HG02981 (cell line): ENCODE results near the gene SLIT1.

Experiments
- ATAC-seq: cut with Tn5 transposase; IDR thresholded peaks from one replicate; pipeline ENCODE4 v1.9.1; 2021; ENCODE audit warnings: mild to moderate bottlenecking, moderate library complexity; ENCODE audit not compliant: unreplicated experiment

Gene SLIT1

DNA sequence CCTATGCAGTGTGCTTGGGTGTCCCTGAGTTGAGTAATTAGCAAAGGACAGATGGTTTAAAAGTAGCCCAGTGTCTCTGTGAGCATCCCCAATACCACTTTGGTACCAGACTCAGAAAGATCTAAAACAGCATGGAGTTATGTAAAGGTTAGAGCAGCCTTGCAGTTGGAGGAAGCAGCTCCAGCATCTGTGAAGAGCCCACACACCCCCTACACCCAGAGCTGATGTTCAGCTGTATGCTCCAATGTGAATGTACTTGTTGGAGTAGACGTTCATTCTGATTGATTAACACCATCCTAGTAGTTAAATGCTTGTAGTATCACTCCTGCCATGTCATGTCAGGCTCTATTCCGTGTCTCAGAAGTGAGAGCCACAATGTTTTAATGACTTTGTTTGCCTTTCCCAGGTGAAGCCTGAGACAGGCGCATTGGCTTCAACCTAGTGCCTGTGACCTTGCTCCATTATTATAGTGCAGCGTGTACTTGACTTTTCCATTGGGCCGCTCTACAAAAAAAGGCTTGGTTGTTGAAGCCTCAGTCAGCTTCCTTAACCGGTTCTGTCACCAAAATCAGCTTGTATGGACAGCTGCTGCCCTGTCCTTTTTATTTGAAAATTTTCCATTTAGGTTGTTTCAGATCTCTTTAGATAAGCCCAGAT is 199.4 kb downstream of the SLIT1 start:
- ATAC-seq = no peak

DNA sequence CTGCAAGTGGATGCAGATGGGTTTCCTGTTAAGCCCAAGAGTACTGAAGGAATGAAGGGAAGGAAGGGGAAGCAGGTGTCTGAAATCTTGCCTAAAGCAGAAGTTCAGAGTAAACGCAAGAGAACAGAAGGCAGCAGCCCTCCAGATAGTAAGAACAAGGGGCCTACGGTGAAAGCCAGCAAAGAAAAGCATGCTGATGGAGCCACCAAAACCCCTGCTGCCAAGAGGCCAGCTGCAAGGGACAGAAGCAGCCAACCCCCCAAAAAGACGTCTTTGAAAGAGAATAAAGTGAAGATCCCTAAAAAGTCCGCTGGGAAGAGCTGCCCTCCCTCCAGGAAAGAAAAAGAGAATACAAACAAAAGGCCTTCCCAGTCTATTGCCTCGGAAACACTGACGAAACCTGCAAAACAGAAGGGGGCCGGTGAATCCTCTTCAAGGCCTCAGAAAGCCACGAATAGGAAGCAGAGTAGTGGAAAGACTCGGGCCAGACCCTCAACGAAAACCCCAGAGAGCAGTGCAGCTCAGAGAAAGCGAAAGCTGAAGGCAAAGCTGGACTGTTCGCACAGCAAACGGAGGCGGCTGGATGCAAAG is 201.1 kb downstream of the SLIT1 start:
- peak; percentile 71 for ATAC-seq

DNA sequence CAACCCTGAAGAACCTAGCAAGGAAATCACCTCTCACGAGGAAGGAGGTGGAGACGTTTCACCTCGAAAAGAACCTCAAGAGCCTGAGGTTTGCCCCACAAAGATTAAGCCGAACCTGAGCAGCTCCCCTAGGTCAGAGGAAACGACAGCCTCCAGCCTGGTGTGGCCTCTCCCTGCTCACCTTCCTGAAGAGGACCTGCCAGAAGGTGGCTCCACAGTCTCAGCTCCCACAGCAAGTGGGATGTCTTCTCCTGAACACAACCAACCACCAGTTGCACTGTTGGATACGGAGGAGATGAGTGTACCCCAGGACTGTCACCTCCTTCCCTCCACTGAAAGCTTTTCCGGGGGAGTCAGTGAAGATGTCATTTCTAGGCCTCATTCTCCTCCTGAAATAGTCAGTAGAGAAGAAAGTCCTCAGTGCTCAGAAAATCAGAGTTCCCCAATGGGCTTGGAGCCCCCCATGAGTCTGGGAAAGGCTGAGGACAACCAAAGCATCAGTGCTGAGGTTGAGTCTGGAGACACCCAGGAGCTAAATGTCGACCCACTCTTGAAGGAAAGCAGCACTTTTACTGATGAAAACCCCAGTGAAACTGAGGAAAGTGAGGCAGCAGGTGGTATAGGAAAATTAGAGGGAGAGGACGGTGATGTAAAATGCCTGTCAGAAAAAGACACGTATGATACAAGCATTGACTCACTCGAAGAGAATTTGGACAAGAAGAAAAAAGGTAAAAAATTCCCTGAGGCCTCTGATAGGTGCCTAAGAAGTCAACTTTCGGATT is 203.4 kb downstream of the SLIT1 start:
- no peak for ATAC-seq

DNA sequence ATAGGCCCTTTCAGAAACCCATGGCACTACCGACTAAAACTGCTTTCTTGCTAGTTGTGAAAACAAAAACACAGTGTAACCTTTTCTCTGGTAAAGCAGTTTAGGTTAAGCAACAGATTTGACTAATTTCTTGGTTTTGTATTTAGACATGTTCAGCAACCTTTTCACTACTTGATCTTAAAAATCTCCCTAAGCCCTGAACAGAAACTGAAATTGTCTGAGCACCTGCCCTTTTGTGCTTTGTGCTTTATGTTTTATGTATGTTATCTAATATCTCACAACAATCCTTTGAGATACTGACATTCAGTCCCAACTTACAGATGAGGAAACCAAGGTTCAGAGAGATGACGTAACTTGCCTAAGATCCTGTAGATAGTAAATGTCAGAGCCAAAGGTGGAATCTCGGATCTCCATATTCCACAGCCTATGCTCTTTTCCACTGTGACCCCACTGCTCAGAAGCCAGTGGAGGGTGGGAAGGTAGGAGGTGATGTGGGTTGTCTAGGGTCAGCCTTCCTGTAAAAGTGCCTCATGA is 207.1 kb downstream of the SLIT1 start:
- peak; percentile 64 for ATAC-seq

DNA sequence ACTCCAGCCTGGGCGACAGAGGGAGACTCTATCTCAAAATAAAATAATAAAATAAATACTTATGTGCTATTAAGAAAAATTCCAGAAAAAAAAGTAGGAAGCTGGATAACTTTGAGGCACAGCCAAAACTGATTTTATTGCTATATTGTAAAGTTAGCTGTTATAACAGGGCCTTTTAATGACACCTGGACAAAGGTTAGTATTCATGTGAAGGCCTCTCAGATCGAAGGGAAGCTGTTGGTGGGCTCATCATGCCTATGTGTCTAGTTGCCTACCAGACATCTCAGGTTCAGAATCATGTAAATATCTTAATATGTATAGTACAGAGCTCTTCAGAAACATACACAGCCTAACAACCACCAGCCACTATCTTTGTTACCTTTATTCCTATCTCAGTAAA is 210.6 kb downstream of the SLIT1 start:
- ATAC-seq = no peak

DNA sequence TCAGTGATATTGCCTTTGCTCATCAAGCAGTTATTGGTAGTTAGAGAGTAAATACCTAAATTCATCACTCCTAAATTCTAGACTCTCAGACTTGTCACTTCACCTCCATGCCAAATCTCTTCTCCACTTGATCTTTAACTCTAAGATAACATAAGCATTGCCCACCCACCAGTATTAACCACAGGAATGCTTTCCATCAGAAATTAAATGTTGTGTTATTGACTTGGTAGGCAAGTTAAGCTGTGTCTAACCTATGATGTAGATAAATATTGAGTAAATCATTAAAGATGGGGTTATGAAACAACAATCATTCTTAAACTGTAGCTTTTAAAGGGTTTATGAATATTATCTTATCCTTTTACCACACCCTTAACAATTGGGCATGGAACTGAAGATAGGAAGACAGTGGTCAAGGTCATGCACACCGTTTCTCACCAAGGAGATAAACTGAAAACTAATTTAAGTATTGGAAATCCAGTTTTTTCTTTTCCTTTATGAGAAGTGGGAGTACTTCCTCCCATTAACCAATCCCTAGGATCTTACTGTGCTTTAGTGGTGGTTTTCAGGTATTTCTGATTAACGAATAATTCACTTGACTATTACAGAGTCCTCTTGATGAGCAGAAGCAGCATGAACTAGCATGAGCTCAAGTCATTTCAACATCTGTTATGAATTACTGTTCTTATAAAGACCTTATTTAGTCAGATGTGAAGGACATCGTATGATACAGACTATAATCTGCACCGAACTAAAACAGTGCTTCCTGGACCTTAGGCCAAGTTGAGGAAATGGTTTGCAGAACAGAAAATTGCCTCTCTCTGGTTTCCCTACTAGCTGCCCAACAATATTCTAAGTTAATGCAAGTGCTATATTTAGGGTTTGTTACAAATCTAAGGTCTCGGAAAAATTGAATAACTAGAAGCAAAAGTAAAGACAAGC is 211.7 kb downstream of the SLIT1 start:
- no peak for ATAC-seq

DNA sequence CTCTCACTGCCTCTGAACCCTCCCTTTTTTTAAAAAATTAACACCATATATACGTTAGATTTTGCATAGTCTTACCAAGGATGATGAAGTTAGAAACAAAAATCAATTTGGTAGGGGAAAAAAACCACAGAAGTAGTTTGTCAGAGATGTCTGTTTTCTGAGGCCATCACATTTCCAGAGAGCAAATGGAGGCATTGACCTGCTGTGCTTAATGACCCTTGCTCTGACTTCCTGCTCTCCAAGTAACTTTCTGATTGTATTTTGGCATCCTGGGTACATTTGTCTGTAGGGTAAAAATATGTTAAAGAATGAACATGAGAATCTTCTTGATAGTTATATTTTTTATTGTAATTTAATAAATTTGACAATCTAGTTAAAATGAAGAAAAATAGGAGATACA is 213.5 kb downstream of the SLIT1 start:
- no peak for ATAC-seq

DNA sequence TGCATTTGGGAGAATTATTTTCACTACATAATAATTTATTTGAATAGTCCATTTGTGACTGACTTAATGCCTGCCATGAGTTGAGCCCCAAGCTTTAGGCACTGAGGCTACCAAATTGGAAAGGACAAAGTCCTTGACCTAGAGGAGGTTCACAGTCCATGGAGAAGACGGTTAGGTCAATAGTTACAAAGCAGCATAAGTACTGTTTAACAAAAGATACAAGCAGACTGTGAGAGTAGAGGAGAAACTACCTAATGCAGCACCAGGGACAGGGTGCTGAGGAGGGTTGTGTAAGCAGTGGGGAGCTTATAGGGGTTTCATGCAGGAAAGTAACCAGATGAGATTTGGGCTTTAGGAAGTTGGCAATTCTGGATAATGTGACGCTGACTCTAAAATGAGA is 214.4 kb downstream of the SLIT1 start:
- ATAC-seq = no peak

DNA sequence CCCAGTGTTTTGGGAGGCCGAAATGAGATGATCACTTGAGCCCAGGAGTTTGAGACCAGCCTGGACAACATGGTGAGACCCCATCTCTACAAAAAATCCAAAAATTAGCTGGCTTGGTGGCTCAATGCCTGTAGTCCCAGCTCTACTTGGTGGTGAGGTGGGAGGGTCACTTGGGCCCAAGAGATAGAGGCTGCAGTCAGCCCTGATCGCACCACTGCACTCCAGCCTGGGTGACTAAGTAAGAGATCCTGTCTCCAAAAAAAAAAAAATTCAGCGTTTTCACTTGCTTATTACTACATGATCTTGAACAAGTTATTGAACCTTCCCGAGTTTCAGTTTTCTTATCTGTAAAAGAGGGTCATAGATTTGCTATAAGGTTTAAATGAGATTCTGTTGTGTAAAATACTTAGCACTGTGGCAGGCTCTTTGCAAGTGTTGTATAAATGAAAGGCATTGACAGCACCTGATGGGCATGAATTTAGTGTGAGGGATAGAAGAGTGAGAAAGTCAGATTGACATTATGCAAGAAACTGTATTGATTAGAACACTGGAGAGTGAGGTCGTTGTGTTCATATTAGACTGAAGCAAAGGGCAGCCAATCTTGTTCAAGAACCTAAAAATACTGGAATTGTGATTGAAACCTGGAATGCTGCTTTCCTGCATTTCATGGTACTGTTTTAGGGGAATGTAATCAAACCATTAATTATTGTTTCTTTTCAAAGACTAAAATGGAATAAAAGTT is 216.9 kb downstream of the SLIT1 start:
- ATAC-seq = no peak

DNA sequence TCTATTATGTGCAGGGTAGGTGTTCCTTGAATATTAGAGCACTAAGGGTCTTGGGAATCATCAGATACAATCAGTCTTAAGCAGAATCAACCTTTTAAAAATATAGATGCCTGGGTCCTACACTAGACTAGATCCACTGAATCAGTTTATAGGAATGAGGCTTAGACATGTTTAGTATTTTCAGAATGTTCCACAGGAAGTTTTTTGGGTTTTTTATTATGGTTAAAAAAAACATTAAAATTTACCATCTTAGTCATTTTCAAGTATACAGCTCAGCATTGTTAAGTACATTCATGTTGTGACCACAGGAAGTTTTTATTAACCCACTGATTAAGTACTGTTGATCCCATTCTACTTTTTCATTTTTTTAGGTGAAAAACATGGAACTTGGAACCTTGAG is 217.9 kb downstream of the SLIT1 start:
- no peak for ATAC-seq

DNA sequence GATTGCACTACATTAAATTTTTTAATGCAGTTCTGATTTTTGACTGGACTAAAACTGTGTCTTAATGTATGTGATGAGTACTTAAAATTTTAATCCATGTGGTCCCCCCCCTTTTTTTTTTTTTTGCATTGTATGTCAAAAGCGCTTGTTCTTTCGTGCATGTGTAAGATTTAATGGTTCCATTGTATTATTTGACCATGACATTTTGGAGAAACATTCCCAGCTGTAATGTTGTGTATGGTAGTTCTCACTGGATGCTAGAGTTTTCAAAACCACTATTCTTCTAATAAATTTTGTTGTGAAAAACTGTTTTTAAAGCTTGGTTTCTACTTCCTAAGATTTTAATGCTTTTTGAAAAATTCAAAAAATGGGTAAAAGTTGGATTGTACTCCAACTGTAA is 221.6 kb downstream of the SLIT1 start:
- no peak for ATAC-seq

DNA sequence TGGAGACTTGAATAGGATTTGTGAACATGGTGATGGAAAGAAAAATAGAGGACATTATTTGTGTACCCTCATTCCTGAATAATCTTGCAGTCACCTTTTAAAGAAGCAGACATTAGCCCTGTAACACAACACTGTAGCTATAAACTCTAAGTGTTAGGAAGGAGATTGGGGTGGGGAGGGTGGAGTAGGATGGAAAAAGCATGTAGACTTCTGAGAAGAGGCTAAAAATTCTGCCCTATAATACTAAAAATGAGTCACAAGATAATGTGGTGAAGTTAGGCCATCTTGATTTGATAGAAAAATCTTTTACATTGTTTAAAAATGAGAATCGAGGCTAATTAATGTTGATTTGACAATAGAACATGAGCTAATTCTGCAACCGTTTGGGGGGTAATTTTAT is 224.9 kb downstream of the SLIT1 start:
- ATAC-seq = no peak

DNA sequence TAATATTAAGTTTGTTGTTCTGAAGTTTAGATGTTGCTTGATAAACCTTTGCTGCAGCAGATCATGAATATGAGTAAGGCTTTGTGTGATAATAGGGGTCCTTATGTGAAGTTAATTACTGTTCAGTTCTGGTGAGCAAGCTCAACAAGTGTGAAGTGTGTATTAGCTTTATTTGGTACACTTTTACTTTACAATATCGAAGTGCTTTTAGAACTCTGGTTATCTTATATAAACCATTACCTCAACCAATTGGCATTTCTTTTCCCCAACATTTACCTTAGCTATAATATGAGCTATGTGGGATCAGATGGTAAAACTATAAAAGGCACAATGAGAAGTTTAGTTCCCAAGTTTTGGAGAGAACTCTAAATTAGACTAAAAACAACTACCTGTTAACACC is 226.0 kb downstream of the SLIT1 start:
- no peak for ATAC-seq

DNA sequence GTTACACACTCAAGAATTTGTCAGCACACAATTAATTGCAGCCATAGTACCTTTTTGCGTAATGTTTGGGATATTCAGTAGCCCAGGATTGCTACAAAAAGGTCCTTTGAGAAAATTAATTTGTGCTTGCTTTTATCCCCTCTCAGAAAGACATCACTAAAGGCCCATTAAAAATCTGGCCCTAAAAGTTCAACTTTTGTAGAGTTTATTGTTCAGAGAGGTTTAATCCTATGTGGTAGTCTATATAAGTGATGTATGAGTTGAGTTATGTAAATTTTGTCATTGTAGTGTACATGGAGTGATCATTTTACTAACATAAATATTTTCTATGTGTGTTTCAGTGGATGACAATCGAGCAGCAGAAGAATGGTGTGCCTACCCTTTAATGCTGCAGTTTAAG is 227.7 kb downstream of the SLIT1 start:
- ATAC-seq = no peak

DNA sequence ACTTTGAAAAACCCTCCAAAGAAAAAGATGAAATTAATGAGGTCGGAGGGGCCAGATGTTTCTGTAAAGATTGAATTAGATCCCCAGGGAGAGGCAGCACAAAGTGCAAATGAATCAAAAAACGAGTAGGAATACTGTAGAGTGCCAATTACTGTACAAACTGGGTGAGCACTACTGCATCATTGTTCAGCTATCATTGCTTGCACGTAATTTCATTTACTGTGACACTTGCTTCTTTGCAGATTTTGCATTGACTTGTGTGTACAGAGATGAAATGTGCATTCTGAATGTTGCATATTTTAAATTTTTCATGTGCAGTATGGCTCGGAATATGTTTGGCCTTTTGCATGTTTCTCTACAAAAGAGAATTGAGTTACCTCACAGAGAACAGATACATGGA is 230.0 kb downstream of the SLIT1 start:
- ATAC-seq = no peak

DNA sequence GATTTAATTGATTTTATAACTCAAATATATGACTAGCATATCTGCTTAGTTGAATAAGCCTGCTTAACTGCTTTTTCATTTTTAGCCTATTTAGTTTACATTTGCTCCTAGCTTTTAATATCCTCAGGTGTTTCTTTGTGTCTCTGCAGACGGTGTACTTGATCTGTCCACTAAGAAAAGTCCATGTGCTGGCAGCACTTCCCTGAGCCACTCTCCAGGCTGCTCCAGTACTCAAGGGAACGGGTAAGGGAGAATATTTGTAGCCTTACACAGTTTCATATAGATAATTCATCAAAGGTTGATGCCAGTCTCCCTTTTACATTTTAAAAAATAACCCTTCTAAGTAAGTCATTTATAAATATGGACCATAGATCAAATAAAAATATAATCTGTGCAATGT is 233.8 kb downstream of the SLIT1 start:
- no peak for ATAC-seq

DNA sequence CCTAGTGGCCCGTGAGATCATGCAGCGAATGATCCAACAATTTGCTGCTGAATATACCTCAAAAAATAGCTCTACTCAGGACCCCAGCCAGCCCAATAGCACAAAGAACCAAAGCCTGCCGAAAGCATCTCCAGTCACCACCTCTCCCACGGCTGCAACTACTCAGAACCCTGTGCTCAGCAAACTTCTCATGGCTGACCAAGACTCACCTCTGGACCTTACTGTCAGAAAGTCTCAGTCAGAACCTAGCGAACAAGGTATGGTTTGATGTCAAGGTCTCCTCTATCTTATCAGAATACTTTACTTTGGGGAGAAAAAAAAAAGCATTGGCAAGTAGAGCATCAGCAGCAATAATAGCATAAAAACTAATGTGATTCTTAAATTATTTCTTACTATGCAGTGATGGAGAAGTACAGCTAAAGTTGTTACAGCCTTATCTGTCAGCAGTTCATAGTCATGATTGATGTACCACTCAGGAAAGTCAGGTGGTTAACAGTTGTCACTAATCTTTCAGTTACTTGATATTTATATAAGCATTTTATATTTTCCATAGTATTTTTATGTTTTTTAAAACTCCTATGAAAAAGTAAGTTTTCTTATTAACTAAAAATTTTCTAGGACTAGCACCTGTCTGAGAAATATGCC is 236.6 kb downstream of the SLIT1 start:
- ATAC-seq = no peak
